ENCODE measurements around the gene TET3. TPM values are rescaled to one million over a fixed set of nuclear protein-coding genes. Genes with fewer than 3 reads are reported as not detected.

The TET3 gene
- total and polyA plus RNA-seq, 5 donors, result 1.1 to 3.3 (median 2.6) TPM

Other genes with a start within 250 kb of the TET3 start
- 10 to 100 TPM; 19.2 to 30.2 (median 26.2) TPM for gene TPRKB, start 247.6 kb upstream of the TET3 start, total RNA-seq
- 74.1 TPM for gene TPRKB, start 247.6 kb upstream of the TET3 start, polyA plus RNA-seq
- gene DUSP11, start 204.8 kb upstream of the TET3 start, total RNA-seq, result 10 to 100 TPM; 13.0 to 16.2 (median 14.4) TPM
- gene DUSP11, start 204.8 kb upstream of the TET3 start, polyA plus RNA-seq, result 14.7 TPM
- gene C2orf78, start 200.7 kb upstream of the TET3 start, total RNA-seq, result not detected
- gene C2orf78, start 200.7 kb upstream of the TET3 start, polyA plus RNA-seq, result not detected
- 10 to 100 TPM; 33.6 to 48.0 (median 41.3) TPM for gene STAMBP, start 155.9 kb upstream of the TET3 start, total RNA-seq
- 36.0 TPM for gene STAMBP, start 155.9 kb upstream of the TET3 start, polyA plus RNA-seq
- gene ACTG2, start 91.9 kb upstream of the TET3 start, total RNA-seq, result 10 to 100 TPM in 1 of 4 donors, 1 to 10 TPM in 3; 1.4 to 26.4 (median 5.2) TPM
- gene ACTG2, start 91.9 kb upstream of the TET3 start, polyA plus RNA-seq, result 33.6 TPM
- 10 to 100 TPM; 20.2 to 29.0 (median 26.7) TPM for gene DGUOK, start 58.0 kb upstream of the TET3 start, total RNA-seq
- 47.4 TPM for gene DGUOK, start 58.0 kb upstream of the TET3 start, polyA plus RNA-seq
- 100 to 1,000 TPM in 2 of 4 donors, 10 to 100 TPM in 2; 75.5 to 111 (median 96.2) TPM for gene BOLA3, start 163.0 kb downstream of the TET3 start, total RNA-seq
- gene BOLA3, start 163.0 kb downstream of the TET3 start, polyA plus RNA-seq, result 327 TPM
- 10 to 100 TPM; 54.6 to 78.3 (median 62.8) TPM for gene MOB1A, start 194.0 kb downstream of the TET3 start, total RNA-seq
- gene MOB1A, start 194.0 kb downstream of the TET3 start, polyA plus RNA-seq, result 24.8 TPM
- gene MTHFD2, start 213.7 kb downstream of the TET3 start, total RNA-seq, result 10 to 100 TPM in 2 of 4 donors, 1 to 10 TPM in 2; 6.7 to 18.0 (median 9.5) TPM
- 8.7 TPM for gene MTHFD2, start 213.7 kb downstream of the TET3 start, polyA plus RNA-seq